ENCODE results near the gene ZNF474. TPM values are rescaled to one million over a fixed set of nuclear protein-coding genes. Genes with fewer than 3 reads are reported as not detected.

The ZNF474 gene
- total RNA-seq (2022; extraction: Qiagen RNA extraction), result 0.13 to 0.34 TPM (median 0.24 TPM) in 5 replicates

DNA sequence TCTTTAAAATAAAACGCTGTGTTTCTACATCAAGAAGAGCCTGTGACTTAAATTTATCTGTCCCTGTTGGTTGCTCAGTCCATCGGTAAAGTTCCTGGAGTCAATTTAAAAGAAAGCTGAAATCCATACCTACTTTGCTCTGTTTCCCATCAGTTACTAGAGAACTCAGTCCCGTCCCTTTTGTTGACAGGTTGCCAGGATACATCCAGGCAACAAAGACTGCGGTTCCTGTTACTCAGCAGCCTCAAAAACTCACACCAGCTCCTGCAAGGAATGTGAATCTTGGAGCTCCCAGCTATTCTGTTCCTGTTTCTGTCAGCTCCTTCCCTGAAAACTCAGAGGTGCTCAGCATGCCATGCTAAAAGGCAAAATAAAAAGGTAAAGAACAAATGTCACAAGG is at the start of gene ZNF474:
TSS of gene ZNF474 (plus strand) at position 241 of the 400 bp plus-strand sequence. CDS start 22,445 bp downstream, outside the sequence.

Other genes with a start within 250 kb of the ZNF474 start
- 8.9 to 15.0 TPM (median 11.2 TPM) in 5 replicates for gene SRFBP1, start 167.6 kb upstream of the ZNF474 start, total RNA-seq (2022; extraction: Qiagen RNA extraction)
- 0.89 to 1.3 TPM (median 1.0 TPM) in 5 replicates for gene LOX, start 51.3 kb upstream of the ZNF474 start, total RNA-seq (2022; extraction: Qiagen RNA extraction)
- gene SNCAIP, start 182.7 kb downstream of the ZNF474 start, total RNA-seq (2022; extraction: Qiagen RNA extraction), result 0.03 to 0.05 TPM in 2 of 5 replicates, not detected in the others